BJ (cell line): ENCODE measurements around the gene ADCK2. TPM values are rescaled to one million over a fixed set of nuclear protein-coding genes. Genes with fewer than 3 reads are reported as not detected.

Experiments used
- CTCF ChIA-PET: fragments of 350-600 bp; formaldehyde crosslinking; extraction: SDS; loops from one replicate; lab custom pipeline; 2021; ENCODE audit warnings: antibody characterized with exemption, inconsistent platforms; lab: Yijun Ruan, JAX
- POLR2A ChIA-PET: fragments of 300-600 bp; sonication (Branson Sonifier 250); formaldehyde crosslinking; extraction: SDS; loops from one replicate; lab custom pipeline; 2021; ENCODE audit warnings: antibody characterized with exemption; lab: Charles Lee
- DNase-seq: peaks from one replicate; pipeline ENCODE4 v3.0.0-alpha.2; 2011; ENCODE audit warnings: low read depth
- H3K27me3 ChIP-seq: 2 replicates; pipeline ENCODE4 v1.6.0; 2011; ENCODE audit warnings: low read length; ENCODE audit not compliant: control insufficient read depth, insufficient read depth
- H3K36me3 ChIP-seq: 2 replicates; pipeline ENCODE4 v1.5.1; 2011; ENCODE audit warnings: low read length; ENCODE audit not compliant: control insufficient read depth, insufficient read depth
- H3K4me3 ChIP-seq: 2 replicates; pipeline ENCODE4 v1.5.1; 2011; ENCODE audit warnings: low read depth, mild to moderate bottlenecking, control low read depth, low read length
- polyA plus RNA-seq: library from polyadenylated mRNA; depleted of rRNA; stranded (reverse); fragments of >200 nt; gene quantifications from 2 replicates; pipeline ENCODE4 v1.2.3, GENCODE V29; 2011
- TF ChIP-seq, protein P1 (sequence below): IDR thresholded peaks from 2 replicates; pipeline ENCODE4 v1.5.1; 2011; ENCODE audit warnings: low read depth, mild to moderate bottlenecking, control low read depth, inconsistent platforms, low read length, moderate library complexity; ENCODE audit not compliant: insufficient read depth

Gene ADCK2
- polyA plus RNA-seq, 1 experiment: 15.4 TPM

DNA sequence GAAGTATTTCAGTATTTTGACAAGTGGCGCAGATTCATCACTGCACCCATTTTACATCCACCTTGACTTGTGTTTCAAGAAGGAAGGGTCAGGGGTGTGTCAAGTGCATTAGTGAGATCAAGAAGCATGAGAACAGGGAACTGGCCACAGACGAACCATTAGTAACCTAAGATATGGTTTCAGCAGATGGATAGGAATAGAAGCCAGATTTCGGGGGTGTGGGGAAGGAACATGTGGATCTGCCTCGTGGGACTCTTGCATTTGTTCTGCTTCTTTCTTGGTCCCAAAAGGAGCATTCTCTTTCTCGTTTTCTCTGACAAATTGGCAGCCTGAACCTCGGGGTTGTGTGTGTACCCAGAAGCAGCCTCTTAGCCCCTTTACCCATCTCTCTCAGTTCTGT lies 41.7 kb upstream of the ADCK2 start:
- TF ChIP-seq, protein P1, sequence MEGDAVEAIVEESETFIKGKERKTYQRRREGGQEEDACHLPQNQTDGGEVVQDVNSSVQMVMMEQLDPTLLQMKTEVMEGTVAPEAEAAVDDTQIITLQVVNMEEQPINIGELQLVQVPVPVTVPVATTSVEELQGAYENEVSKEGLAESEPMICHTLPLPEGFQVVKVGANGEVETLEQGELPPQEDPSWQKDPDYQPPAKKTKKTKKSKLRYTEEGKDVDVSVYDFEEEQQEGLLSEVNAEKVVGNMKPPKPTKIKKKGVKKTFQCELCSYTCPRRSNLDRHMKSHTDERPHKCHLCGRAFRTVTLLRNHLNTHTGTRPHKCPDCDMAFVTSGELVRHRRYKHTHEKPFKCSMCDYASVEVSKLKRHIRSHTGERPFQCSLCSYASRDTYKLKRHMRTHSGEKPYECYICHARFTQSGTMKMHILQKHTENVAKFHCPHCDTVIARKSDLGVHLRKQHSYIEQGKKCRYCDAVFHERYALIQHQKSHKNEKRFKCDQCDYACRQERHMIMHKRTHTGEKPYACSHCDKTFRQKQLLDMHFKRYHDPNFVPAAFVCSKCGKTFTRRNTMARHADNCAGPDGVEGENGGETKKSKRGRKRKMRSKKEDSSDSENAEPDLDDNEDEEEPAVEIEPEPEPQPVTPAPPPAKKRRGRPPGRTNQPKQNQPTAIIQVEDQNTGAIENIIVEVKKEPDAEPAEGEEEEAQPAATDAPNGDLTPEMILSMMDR: no peak
- no peak for DNase-seq
- POLR2A ChIA-PET: no interaction called here
- H3K36me3 ChIP-seq: no peaks in the 10 kb centered on the region
- CTCF ChIA-PET: no interaction called here
- H3K4me3 ChIP-seq: no peak overlapping the region
- no peaks in the 10 kb centered on the region for H3K27me3 ChIP-seq

DNA sequence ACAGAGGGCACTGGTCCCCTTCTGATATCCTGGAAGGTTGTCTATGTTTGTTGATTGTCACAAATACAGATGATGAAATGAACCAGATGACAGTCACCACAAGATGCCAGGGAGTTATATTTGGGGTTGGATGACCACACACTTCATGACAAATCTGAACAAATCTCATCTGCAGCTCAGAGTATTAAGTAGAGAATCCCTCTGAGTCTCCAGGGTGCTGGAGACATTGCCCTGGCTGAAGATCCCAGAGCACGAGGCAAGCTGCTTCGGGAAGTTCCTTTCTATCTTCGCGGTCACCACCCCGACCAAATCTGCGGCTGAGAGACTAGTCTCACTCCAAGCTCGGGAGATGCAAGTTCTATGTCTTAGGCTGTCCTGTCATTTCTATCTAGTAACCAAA lies 41.1 kb upstream of the ADCK2 start:
- H3K27me3 ChIP-seq: no peaks in the 10 kb centered on the region
- H3K36me3 ChIP-seq: no peaks in the 10 kb centered on the region
- no peak for DNase-seq
- no peak overlapping the region for H3K4me3 ChIP-seq
- ChIA-PET CTCF (no interaction called here), POLR2A (no interaction called here)
- TF ChIP-seq, protein P1: no peak

DNA sequence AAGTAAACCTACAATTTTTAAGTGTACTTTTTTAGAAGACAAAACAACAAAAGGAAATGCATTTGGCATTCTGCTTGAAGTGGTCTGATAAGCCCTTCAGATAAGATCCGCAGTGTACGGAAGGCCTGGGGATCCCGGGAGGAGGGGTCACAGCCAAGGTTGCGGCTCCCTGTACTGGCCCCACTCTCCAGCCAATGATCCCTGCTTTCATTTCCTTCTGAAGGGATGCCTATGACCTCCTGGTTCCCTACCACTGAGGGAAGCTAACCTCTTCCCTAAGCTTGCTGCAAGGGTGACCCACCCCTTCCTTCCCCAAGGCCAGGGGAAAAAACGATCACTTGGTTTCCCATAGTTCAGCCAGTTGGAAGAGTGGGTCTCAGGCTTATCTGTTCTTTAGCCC lies 37.4 kb upstream of the ADCK2 start:
- no peaks in the 10 kb centered on the region for H3K36me3 ChIP-seq
- H3K4me3 ChIP-seq: no peak overlapping the region
- no peak for DNase-seq
- H3K27me3 ChIP-seq: no peaks in the 10 kb centered on the region
- POLR2A ChIA-PET: no interaction called here
- TF ChIP-seq, protein P1: no peak
- CTCF ChIA-PET: interaction anchor here (1.3 kb wide), 1 partner anchor 118 kb away, joined by 6 read pairs; no protein-coding TSS in a partner anchor

DNA sequence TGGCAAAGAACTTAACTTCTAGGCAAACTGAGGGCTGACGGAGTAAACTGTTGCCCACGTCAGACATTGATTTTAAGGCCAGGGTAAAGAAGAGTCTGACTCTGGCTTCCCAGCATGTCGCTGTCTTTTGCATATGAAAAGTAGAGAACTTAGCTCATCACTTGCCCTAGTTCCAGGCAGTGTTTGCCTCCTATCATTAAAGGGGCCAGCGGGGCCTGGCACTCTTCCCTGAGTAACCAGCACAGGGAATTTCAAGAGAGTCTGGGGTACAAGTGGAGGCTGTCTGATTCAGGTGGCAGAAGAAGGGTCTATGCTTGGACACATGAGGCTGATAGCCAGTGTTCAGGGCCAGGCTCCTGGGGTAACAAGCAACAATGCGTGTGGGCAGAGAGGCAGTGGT lies 36.9 kb upstream of the ADCK2 start:
- CTCF ChIA-PET: interaction anchor here (1.3 kb wide), 1 partner anchor 118 kb away, joined by 6 read pairs; no protein-coding TSS in a partner anchor

DNA sequence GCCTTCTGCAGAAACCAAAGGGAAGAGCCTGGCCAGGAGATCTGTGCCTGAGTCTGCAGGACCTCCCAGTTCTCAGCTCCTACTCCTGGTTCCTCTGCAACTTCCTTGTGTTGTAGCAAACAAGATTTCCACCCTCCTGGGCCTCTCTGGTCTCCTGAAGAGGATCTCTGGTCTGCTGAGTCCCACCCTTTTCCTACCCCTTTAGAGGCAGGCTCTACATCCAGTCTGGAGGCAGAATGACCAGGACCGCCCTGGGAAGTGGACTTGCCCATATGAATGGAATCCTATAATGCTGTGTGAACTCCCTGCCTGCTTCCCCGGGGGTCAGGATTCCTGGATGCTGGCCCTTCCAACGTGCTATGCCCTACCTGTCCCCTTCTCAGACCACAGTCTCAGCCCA lies 35.3 kb upstream of the ADCK2 start:
- H3K4me3 ChIP-seq: no peak overlapping the region
- DNase-seq: no peak
- no peaks in the 10 kb centered on the region for H3K36me3 ChIP-seq
- TF ChIP-seq, protein P1: no peak
- ChIA-PET CTCF (interaction anchor here (1.8 kb wide), 1 partner anchor 119 kb away, joined by 6 read pairs; no protein-coding TSS in a partner anchor), POLR2A (no interaction called here)
- H3K27me3 ChIP-seq: no peaks in the 10 kb centered on the region

More for the DNA sequence above, 36.9 kb upstream of the ADCK2 start:
- Histone ChIP-seq H3K27me3 (no peaks in the 10 kb centered on the region), H3K36me3 (no peaks in the 10 kb centered on the region), H3K4me3 (no peak overlapping the region)
- TF ChIP-seq, protein P1: no peak
- no peak for DNase-seq
- POLR2A ChIA-PET: no interaction called here
